ENCODE measurements around the gene SIGLEC12.
"Not testable (repeated sequence)": the region's sequence is repeated elsewhere in the genome, so short reads cannot be mapped to it uniquely, and the experiment has no call there.

Gene SIGLEC12

DNA sequence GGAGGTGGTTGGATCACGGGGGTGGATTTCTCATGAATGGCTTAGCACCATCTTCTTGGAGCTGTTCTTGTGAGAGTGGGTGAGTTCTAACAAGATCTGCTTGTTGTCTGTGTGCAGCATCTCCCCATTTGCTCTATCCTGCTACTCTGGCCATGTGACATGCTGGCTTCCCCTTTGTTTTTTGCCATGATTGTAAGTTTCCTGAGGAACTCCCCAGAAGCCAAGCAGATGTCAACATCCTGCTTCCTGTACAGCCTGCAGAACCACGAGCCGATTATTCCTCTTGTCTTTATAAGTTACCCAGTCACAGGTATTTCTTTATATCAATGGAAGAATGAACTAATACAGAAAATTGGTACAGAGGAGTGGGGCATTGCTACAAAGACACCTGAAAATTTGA, 2.3 kb upstream of the SIGLEC12 start:
- no peak overlapping the region for H3K4me3 ChIP-seq (ENCODE audit: low read depth, low read length)
- no peak overlapping the region for H3K9ac ChIP-seq (ENCODE audit: low read depth, low read length)
- no peaks in the 10 kb centered on the region for H3K27me3 ChIP-seq (ENCODE audit: control insufficient read depth, insufficient read depth, low read length)
- no peaks in the 10 kb centered on the region for H3K36me3 ChIP-seq (ENCODE audit: control insufficient read depth, insufficient read depth, low read length)
- peaks cover 37% of the 10 kb centered on the region for H3K9me3 ChIP-seq (ENCODE audit: control insufficient read depth, insufficient read depth, low read length)
- H3K4me1 ChIP-seq (ENCODE audit: control insufficient read depth, insufficient read depth, low read length): no peaks in the 10 kb centered on the region
- H3K27ac ChIP-seq (ENCODE audit: low read depth, low read length): no peak overlapping the region

DNA sequence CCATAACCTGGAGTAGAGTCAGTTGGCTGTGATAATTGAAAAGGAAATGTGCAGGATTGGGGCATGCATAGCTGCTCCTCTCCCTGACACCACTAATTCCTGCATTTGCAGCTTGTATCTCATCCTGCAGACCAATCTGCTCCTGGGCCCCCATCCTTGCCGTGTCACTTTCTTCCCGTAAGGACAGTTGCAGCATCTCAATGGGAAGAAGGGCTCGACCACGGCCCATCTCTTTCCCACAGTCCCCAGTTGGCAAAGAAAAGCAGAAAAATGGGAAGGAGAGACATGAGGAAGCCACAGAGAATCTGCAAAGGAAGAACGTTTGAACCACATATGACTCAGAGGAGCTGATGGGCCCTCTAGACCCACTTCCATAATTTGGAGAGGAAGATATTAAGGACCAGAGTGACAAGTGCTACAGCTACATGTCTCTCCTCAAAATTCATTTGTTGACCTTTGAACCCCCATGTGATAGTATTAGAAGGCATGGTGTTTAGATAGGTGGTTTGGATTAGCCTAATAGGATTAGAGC, 1.8 kb upstream of the SIGLEC12 start:
- Histone ChIP-seq H3K27me3 (ENCODE audit: control insufficient read depth, insufficient read depth, low read length) (no peaks in the 10 kb centered on the region), H3K4me1 (ENCODE audit: control insufficient read depth, insufficient read depth, low read length) (no peaks in the 10 kb centered on the region), H3K9ac (ENCODE audit: low read depth, low read length) (no peak overlapping the region), H3K4me3 (ENCODE audit: low read depth, low read length) (no peak overlapping the region), H3K9me3 (ENCODE audit: control insufficient read depth, insufficient read depth, low read length) (peaks cover 37% of the 10 kb centered on the region), H3K36me3 (ENCODE audit: control insufficient read depth, insufficient read depth, low read length) (no peaks in the 10 kb centered on the region), H3K27ac (ENCODE audit: low read depth, low read length) (no peak overlapping the region)

DNA sequence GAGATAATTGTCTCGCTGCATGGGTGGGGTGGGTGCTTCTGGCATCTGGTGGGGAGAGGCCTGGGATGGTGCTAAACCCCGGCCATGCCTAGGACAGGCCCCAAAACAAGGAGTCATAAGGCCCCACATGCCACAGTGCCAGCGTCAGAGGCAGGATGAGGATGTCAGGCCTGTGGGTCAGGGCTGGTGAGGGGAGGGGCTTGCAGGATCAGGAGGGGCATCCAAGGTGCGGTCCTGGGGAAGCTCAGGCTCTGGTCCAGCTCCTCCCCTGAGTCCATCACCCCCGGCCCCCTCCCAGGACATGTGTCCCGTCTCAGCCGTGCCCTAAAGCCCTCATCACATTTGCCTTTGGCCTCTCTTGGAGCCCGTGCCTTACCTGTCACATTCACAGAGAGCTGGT, 669 bp downstream of the SIGLEC12 start:
- not testable (repeated sequence) for H3K4me1 ChIP-seq (ENCODE audit: control insufficient read depth, insufficient read depth, low read length); H3K9ac ChIP-seq (ENCODE audit: low read depth, low read length); H3K4me3 ChIP-seq (ENCODE audit: low read depth, low read length); H3K27me3 ChIP-seq (ENCODE audit: control insufficient read depth, insufficient read depth, low read length); H3K36me3 ChIP-seq (ENCODE audit: control insufficient read depth, insufficient read depth, low read length); H3K27ac ChIP-seq (ENCODE audit: low read depth, low read length)
- H3K9me3 ChIP-seq (ENCODE audit: control insufficient read depth, insufficient read depth, low read length): peaks cover 47% of the 10 kb centered on the region

DNA sequence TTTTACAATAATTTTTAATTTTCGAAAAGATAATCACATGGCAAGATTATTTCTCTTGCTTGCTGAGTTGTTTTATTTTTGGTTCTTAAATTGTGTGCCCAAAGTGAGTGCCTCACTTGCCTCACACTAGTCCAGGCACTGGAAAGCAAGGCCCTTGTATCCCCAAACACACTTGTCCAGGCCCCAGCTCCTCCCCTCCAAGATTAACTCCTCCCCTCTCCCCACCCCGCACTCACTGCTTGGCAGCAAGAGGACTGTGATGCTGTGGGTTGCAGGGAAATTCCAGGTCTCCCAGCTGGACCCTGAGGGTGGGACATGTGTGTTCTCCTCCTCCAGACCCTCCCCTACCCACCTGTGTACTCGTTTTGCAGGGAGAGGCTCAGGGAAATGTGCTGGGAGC, 3.9 kb downstream of the SIGLEC12 start:
- Histone ChIP-seq H3K4me3 (ENCODE audit: low read depth, low read length) (no peak overlapping the region), H3K4me1 (ENCODE audit: control insufficient read depth, insufficient read depth, low read length) (no peaks in the 10 kb centered on the region), H3K9me3 (ENCODE audit: control insufficient read depth, insufficient read depth, low read length) (peaks cover 68% of the 10 kb centered on the region), H3K36me3 (ENCODE audit: control insufficient read depth, insufficient read depth, low read length) (no peaks in the 10 kb centered on the region), H3K27ac (ENCODE audit: low read depth, low read length) (no peak overlapping the region), H3K27me3 (ENCODE audit: control insufficient read depth, insufficient read depth, low read length) (no peaks in the 10 kb centered on the region), H3K9ac (ENCODE audit: low read depth, low read length) (no peak overlapping the region)

DNA sequence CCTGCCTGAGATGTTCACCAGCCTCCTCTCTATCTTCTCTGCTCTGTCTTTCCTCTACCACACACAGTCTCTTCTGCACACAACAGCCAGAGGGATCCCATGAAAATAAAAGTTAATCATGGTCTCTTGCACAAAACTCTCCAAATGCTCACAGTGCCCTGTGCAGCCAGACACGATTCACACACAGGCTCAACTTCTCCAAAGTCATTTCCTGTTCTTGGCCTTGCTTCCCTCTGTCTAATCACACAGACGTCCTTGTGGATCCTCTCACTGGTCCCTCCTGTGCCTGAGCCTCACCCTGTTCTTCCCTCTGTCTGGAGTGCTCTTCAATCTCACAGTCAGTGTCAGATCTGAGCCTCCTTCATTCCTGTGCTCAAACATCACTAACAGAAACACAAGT, 7.8 kb downstream of the SIGLEC12 start:
- H3K4me3 ChIP-seq (ENCODE audit: low read depth, low read length): no peak overlapping the region
- H3K27ac ChIP-seq (ENCODE audit: low read depth, low read length): no peak overlapping the region
- no peaks in the 10 kb centered on the region for H3K27me3 ChIP-seq (ENCODE audit: control insufficient read depth, insufficient read depth, low read length)
- no peaks in the 10 kb centered on the region for H3K36me3 ChIP-seq (ENCODE audit: control insufficient read depth, insufficient read depth, low read length)
- peaks cover 73% of the 10 kb centered on the region for H3K9me3 ChIP-seq (ENCODE audit: control insufficient read depth, insufficient read depth, low read length)
- H3K4me1 ChIP-seq (ENCODE audit: control insufficient read depth, insufficient read depth, low read length): no peaks in the 10 kb centered on the region
- H3K9ac ChIP-seq (ENCODE audit: low read depth, low read length): no peak overlapping the region

DNA sequence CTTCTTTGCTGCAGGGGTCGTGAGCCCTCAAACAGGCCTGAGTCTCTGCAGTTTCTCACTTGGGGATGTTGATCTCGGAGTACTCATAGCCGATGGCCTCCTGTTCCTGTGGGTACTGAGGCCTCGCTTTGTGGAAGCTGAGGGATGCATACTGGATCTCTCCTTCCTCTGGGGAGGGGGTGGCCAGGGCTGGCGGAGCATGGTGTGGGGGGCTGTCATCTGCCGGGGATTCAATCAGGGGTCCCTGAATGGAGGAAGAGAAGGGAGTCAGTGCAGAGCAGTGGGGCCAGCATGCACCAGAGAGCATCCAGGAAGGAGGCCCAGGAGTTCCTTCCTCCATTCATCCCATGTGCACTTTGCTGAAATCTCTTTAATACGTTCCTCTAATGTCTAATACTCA, 10.0 kb downstream of the SIGLEC12 start:
- Histone ChIP-seq H3K36me3 (ENCODE audit: control insufficient read depth, insufficient read depth, low read length) (no peaks in the 10 kb centered on the region), H3K27ac (ENCODE audit: low read depth, low read length) (no peak overlapping the region), H3K27me3 (ENCODE audit: control insufficient read depth, insufficient read depth, low read length) (no peaks in the 10 kb centered on the region), H3K9ac (ENCODE audit: low read depth, low read length) (no peak overlapping the region), H3K9me3 (ENCODE audit: control insufficient read depth, insufficient read depth, low read length) (peaks cover 54% of the 10 kb centered on the region), H3K4me1 (ENCODE audit: control insufficient read depth, insufficient read depth, low read length) (no peaks in the 10 kb centered on the region), H3K4me3 (ENCODE audit: low read depth, low read length) (no peak overlapping the region)

DNA sequence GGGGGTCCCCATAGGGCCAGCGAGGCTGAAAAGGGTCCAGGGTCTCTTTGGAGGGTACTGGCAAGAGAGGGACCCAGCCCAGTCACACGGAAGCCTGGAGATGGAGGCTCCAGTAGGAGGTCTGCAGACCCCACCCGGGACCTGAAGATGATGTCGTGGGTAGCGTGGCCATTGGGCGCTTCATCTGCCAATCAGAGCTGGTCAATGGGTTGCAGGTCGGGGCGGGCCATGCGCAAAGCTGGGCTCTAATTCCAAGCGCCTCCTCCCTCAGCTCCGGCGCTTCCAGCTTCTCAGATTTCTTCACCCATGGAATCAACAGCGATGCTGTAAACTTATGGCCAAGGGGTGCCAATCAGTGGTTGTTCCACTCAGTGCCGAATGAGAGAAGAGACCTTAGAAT, 10.9 kb downstream of the SIGLEC12 start:
- Histone ChIP-seq H3K27me3 (ENCODE audit: control insufficient read depth, insufficient read depth, low read length) (no peaks in the 10 kb centered on the region), H3K4me1 (ENCODE audit: control insufficient read depth, insufficient read depth, low read length) (no peaks in the 10 kb centered on the region)

DNA sequence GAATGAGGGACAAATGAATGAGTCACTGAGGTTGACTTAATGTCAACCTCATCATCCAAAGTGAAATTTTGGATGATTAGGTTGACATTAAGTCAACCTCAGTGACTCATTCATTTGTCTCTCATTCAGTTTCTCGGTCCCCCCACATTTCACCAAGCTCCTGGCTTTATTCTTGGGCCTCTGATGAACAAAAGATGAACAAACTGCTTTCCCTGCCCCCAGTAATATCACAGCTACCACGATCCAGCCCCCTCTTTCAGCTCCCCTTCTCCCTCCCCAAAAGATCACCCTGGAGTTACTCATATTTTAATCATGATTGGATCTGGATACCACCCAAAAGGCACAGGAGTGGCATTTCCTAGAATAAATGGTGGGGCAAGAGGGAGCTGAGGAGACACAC, 12.5 kb downstream of the SIGLEC12 start:
- Histone ChIP-seq H3K27ac (ENCODE audit: low read depth, low read length) (no peak overlapping the region), H3K4me1 (ENCODE audit: control insufficient read depth, insufficient read depth, low read length) (no peaks in the 10 kb centered on the region), H3K36me3 (ENCODE audit: control insufficient read depth, insufficient read depth, low read length) (no peaks in the 10 kb centered on the region), H3K9me3 (ENCODE audit: control insufficient read depth, insufficient read depth, low read length) (peaks cover 61% of the 10 kb centered on the region), H3K4me3 (ENCODE audit: low read depth, low read length) (no peak overlapping the region), H3K9ac (ENCODE audit: low read depth, low read length) (no peak overlapping the region), H3K27me3 (ENCODE audit: control insufficient read depth, insufficient read depth, low read length) (no peaks in the 10 kb centered on the region)

More for the DNA sequence above, 10.9 kb downstream of the SIGLEC12 start:
- Histone ChIP-seq H3K4me3 (ENCODE audit: low read depth, low read length) (no peak overlapping the region), H3K9me3 (ENCODE audit: control insufficient read depth, insufficient read depth, low read length) (peaks cover 57% of the 10 kb centered on the region), H3K27ac (ENCODE audit: low read depth, low read length) (no peak overlapping the region), H3K36me3 (ENCODE audit: control insufficient read depth, insufficient read depth, low read length) (no peaks in the 10 kb centered on the region), H3K9ac (ENCODE audit: low read depth, low read length) (no peak overlapping the region)

DNA sequence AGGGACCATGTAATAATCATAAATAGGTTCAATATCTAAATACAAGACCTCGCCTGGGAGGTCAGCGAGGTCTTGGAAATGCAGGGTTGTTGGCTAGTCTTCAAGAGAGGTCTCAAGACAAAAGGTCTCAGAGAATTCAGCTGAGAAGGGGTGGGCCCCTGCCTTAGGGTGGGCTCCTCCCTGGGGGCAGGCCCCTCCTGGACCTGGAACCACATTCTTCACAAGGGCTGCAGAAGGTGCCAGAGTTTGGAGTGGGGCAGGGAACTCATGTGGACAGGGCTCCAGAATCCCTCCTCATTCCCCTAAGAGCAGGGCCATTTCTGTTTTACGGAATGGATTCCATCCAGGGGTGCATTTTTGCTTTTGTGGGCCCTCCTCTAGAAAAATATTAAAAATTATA, 13.1 kb downstream of the SIGLEC12 start:
- no peak overlapping the region for H3K27ac ChIP-seq (ENCODE audit: low read depth, low read length)
- no peaks in the 10 kb centered on the region for H3K4me1 ChIP-seq (ENCODE audit: control insufficient read depth, insufficient read depth, low read length)
- H3K36me3 ChIP-seq (ENCODE audit: control insufficient read depth, insufficient read depth, low read length): no peaks in the 10 kb centered on the region
- no peaks in the 10 kb centered on the region for H3K27me3 ChIP-seq (ENCODE audit: control insufficient read depth, insufficient read depth, low read length)
- H3K9me3 ChIP-seq (ENCODE audit: control insufficient read depth, insufficient read depth, low read length): peaks cover 59% of the 10 kb centered on the region
- no peak overlapping the region for H3K4me3 ChIP-seq (ENCODE audit: low read depth, low read length)
- no peak overlapping the region for H3K9ac ChIP-seq (ENCODE audit: low read depth, low read length)

DNA sequence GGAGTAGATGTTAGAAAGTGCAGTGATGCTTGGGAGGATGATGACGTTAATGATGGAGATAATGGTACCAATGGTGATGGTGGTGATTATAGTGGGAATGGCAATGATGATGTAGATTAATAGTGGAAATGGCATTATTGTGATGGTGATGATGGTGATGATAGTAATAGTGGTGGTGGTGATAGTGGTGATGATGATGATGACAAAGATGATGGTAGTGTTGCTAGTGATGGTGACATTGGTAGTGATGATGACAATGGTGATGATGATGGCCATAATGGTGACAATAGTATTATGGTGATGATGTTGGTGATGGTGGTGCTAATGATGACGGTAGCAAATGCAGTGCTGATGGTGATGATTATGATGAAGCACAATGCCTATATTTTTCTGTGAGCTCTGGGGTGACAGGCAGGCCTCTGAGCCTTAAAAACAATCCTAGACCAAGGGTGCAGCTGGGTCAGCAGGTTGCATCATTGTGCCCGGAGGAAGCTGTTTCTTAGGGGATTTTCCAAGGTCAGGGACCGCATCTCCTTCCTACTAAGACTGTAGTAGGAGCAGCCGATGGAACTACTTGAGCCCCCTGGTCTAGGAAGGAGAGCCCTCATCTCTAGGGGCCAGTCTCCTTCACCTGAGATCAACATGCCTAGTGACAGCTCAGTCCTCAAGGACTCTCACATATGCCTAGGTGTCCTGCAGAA, 15.5 kb downstream of the SIGLEC12 start:
- H3K9me3 ChIP-seq (ENCODE audit: control insufficient read depth, insufficient read depth, low read length): peaks cover 47% of the 10 kb centered on the region
- no peak overlapping the region for H3K9ac ChIP-seq (ENCODE audit: low read depth, low read length)
- no peak overlapping the region for H3K27ac ChIP-seq (ENCODE audit: low read depth, low read length)
- no peak overlapping the region for H3K4me3 ChIP-seq (ENCODE audit: low read depth, low read length)
- H3K4me1 ChIP-seq (ENCODE audit: control insufficient read depth, insufficient read depth, low read length): no peaks in the 10 kb centered on the region
- H3K36me3 ChIP-seq (ENCODE audit: control insufficient read depth, insufficient read depth, low read length): no peaks in the 10 kb centered on the region
- no peaks in the 10 kb centered on the region for H3K27me3 ChIP-seq (ENCODE audit: control insufficient read depth, insufficient read depth, low read length)

DNA sequence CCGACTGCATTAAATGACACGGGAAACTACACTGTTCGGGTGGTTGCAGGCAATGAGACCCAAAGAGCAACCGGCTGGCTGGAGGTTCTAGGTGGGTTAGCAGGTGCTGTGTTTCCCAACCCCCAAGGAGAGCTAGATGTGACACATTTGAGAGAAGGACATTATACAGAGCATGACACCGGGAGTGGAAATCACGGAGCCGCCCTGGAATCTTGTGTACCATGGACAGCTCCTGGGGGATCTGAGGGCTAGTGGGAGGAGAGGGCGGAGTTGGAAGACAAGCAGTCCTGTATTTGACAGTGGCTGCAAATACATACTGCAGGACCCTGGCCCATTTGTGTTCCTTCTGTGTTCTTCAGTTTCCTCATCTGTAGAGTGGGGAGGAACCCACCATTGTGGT, 21.0 kb downstream of the SIGLEC12 start:
- no peaks in the 10 kb centered on the region for H3K27me3 ChIP-seq (ENCODE audit: control insufficient read depth, insufficient read depth, low read length)
- no peaks in the 10 kb centered on the region for H3K4me1 ChIP-seq (ENCODE audit: control insufficient read depth, insufficient read depth, low read length)
- H3K4me3 ChIP-seq (ENCODE audit: low read depth, low read length): no peak overlapping the region
- H3K9me3 ChIP-seq (ENCODE audit: control insufficient read depth, insufficient read depth, low read length): peaks cover 28% of the 10 kb centered on the region; the same call in 1 of the 2 replicates
- no peak overlapping the region for H3K27ac ChIP-seq (ENCODE audit: low read depth, low read length)
- no peak overlapping the region for H3K9ac ChIP-seq (ENCODE audit: low read depth, low read length)
- no peaks in the 10 kb centered on the region for H3K36me3 ChIP-seq (ENCODE audit: control insufficient read depth, insufficient read depth, low read length)
